AG20443 (cell line): Measurements from ENCODE around the gene TMEM147.
"Not testable (repeated sequence)": the region's sequence is repeated elsewhere in the genome, so short reads cannot be mapped to it uniquely, and the experiment has no call there.

Source experiments
- DNase-seq: peaks from one replicate; pipeline ENCODE4 v3.0.0; 2012; ENCODE audit warnings: low spot score, mixed read lengths

TMEM147 gene

GRCh38 chr19:35563207-35563829, 17.9 kb downstream of the TMEM147 start, which contains the start of gene ATP4A:
Gene ATP4A, minus strand, starts transcription at chr19:35563658. Its CDS starts 29 bp downstream, at chr19:35563629.
- DNase-seq = no peak

DNA sequence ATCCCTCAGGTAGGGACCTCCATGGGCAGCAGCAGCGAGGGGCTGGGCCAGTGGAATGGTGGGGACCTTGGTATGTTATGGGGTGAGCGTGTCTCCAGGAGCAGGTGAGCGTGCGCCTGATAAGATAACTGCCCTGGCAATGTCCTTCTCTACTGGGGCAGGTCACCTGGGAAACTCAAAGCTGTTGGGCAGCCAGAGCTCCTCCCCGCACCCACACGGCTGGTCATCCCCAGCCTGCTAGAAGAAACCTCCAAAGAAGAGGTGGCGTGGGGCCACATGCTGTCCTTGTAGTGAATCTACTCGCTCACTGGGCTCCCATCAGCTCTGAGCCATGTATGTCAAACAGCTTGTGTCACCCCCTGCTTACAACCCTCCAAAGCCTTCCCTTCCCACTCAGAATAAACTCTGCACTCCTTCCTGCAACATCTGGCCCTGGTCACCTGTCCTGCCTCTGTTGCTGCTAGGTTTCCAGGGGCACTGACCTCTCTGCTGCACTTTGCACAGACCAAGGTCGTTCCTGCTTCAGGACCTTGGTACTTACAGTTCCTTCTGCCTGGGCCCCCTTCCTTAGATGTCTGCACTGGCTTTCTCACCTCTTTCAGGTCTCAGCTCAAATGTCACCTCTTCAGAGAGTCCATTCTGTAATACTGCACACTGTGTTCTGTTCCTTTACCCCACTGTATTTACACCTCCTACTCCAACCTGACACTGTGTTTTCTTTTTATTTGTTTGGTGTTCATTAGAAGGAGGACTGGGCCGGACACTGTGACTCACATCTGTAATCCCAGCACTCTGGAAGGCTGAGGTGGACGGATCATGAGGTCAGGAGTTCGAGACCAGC, 19.8 kb downstream of the TMEM147 start:
- DNase-seq = no peak

- no peak for DNase-seq
These were observed 21.3 kb downstream of the TMEM147 start for GRCh38 chr19:35566738-35567137.

DNA sequence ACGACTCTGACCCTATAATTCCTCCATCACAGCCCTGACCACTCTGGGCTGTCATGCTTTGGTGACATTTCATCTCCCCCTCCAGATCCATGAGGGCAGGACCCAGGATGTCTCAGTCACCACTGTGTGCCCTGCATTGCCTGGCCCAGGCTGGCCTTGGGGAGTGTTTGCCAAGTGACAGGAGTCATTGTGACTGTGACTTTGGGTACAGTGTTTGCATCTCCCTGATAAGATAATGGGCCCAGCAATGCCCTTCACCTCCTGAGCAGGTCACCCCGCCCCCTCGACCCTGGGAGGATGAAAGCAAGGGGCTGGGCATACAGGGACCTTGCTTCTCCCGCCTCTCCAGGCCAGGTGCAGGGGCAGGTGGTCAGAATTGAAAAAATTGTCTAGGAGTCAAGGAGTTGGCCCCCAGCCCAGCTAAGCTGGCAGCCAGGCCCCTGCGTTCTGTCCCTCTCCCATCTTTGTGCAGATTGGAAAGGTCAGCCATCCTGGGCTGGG, 23.9 kb downstream of the TMEM147 start:
- no peak for DNase-seq

- no peak for DNase-seq
These were observed 26.1 kb downstream of the TMEM147 start for GRCh38 chr19:35571406-35571965.

DNA sequence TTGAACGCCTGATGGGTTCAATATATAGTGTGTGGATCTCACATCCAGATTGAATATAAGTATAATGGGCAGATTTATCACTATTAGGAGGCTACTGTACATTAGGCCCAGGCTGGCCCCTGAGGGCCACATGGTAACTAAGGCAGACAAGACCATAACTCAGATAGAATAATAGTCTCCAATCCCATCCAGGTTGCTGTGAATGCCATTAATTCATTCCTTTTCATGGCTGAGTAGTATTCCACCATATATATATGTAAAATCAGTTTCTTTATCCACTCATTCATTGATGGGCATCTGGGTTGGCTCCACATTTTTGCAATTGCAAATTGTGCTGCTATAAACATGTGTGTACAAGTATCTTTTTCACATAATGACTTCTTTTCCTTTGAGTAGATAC, 32.5 kb downstream of the TMEM147 start:
- no peak for DNase-seq

- DNase-seq = no peak
These were observed 33.3 kb downstream of the TMEM147 start for GRCh38 chr19:35578707-35579106.

DNA sequence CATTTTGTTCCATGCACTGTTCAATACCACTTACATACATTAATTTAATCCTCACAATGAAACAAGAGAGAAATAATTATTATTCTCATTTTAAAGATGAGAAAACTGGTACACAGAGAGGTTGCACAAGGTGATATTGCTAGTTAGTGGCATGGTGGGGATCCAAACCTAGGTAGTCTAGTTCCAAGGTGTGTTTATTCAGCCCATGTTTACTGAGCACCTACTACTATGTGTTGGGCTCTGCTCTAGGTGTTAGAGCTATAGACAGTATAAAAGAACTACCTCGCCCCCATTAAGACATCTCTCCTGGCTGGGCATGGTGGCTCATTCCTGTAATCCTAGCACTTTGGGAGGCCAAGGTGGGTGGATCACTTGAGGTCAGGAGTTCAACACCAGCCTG, 37.3 kb downstream of the TMEM147 start:
- no peak for DNase-seq

DNA sequence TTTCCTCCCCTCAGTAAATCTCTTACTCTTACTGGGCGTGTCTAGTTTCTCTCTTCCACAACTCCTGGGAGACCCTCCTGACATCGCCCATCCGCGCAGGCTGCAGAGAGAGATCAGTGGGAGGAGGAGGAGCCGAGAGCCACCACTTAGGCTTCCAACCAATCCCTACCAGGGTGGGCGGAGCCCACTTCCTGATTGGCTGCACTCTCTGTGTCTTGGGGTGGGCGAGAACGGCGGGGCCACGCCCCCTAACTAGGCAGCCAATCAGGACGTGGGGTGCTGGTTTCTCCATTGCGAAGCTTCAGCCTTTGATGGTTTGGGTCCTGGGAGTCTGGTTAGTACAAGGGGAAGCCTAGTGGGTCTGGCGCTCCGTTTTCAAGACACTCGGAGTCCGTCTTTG, 40.4 kb downstream of the TMEM147 start, which contains the start of gene PMIS2:
TSS of gene PMIS2 (plus strand) at position 326 of the 400 bp plus-strand sequence. CDS start 87 bp downstream, outside the sequence.
- DNase-seq = no peak

DNA sequence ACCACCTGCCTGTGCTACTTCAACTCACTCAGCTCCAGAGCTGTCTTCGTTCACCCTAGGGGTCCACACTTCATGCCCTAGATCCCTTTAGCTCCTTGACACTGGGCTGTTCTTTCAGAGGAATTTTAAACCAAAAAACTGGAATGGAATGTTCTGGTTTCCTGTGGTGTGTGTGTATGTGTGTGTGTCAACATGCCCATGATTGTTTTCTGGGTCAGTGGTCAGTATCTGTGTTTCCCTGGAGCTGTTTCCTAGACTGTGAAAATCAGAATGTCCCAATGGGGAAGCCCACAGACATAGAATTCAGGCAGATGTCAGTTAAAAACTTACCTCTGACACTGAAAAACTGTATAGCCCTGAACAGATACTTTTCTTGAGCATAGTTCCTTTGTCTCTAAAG, 41.9 kb downstream of the TMEM147 start:
- no peak for DNase-seq

GRCh38 chr19:35590875-35591274, 45.4 kb downstream of the TMEM147 start:
- no peak for DNase-seq

GRCh38 chr19:35592226-35592625, 46.8 kb downstream of the TMEM147 start:
- DNase-seq = peak; percentile 57

GRCh38 chr19:35595026-35595425, 49.6 kb downstream of the TMEM147 start:
- not testable (repeated sequence) for DNase-seq

GRCh38 chr19:35595928-35596327, 50.5 kb downstream of the TMEM147 start:
- no peak for DNase-seq

DNA sequence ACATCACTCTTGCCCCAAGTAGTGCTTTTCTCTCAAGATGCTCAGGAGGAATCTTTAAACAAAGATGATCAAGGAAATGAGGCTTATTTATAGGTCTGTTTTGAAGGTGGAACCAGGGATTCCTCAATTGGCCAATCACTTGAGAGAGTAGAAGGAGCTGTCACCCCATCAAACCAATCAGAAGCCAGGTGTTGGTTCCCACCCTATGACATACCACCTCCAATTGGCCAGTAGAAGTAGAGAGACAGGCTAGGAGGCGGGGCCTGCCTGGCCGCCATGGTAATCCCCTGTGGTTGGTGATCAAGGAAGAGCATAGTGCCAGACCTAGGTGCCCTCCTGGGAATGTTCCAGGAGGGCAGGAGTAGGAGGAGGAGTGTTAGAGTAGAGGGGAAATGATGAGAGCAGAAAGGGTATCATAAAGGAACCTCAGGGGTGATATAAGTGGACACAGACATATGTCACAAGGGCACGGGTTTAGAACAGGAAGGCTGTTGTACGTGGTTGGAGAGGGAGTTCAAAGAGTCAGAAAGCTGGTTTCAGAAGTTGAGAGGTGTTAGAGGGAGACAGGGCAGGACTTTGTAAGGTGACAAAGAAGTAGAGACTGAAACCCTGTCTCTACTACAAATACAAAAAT, 51.1 kb downstream of the TMEM147 start:
- no peak for DNase-seq
